ENCODE data around the gene ANAPC16.
A peak's percentile ranks its signal among the peaks of the same experiment; 100 is the strongest.
"Not testable (repeated sequence)": the region's sequence is repeated elsewhere in the genome, so short reads cannot be mapped to it uniquely, and the experiment has no call there.

ANAPC16 gene

GRCh38 chr10:72244573-72245038, 28.8 kb downstream of the ANAPC16 start:
- DNase-seq (ENCODE audit: low read depth), result peak; percentile 35

DNA sequence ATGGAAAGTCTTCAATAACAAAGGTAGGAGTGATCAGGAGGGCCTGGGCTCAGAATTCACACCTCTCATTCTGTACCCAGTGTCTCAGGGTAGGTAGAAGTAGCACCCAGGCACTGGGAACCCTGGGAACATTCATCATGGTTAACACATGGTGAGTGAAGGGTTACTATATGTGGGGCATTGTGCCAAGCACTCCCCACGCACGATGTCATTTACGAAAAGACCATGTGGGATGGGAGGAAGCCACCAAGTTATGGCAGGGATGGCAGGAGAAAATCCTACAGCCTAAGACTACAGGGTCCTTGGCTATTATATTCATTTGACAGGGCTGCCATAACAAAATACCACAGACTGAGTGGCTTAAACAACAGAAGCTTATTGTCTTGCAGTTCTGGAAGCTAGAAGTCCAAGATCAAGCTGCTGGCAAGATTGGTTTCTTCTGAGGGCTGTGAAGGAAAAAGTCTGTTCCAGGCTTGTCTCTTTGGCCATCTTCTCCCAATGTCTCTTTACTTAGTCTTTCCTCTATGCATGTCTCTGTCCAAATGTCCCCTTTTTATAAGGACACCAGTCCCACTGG, 30.2 kb downstream of the ANAPC16 start:
- DNase-seq (ENCODE audit: low read depth), result no peak

DNA sequence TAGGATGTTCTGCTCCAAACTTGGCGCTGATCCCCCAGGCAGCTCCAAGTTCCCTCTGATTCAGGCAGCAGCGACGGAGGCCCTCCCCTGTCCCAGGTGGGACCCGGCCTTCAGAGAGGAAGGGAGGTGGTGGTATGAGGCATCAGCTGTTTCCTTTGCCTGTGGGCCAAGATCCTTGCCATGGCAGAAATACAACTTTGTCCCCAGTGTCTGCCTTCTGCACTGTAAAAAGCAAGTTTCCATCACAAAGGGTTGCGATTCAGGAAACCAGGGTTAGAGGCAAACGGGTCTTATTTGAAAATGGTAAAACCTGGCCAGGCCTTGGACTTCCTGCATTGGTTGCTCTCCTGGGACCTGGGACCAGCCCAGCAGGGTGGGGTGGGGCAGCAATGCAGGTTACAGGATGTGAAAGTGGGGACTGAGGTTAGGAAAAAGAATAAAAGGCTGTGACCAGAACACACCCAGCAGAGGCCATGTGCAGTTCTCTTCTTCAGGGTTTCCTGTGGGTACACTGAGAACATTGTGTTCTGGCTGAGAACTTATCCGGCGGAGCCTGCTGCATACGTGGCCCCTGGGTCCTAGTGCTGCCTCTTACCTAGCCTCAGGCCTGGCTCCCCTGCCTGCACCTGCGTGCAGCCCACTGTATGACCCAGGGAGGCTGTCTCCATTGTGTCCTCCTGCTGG, 32.8 kb downstream of the ANAPC16 start:
- DNase-seq (ENCODE audit: low read depth), result no peak

DNA sequence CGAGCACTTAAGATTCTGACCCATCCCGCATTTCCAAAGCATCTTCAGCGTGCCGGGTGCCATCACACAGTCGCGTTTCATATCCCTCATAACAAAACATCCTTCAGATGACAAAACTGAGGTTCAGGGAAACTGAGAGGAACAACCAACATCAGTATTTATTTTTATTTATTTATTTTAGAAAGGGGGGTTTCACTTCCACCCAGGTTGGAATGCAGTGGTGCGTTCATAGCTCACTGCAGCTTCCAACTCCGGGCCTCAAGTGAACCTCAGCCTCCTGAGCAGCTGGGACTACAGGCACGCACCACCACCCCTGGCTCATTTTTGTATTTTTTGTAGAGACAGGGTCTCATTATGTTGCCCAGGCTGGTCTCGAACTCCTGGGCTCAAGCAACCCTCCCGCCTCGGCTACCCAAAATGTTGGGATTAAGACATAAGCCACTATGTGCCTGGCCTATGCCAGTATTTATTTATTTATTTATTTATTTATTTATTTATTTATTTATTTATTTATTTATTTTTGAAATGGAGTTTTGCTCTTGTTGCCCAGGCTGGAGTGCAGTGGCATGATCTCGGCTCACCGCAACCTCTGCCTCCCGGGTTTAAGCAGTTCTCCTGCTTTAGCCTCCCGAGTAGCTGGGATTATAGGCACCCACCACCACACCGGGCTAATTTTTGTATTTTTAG, 33.5 kb downstream of the ANAPC16 start:
- DNase-seq (ENCODE audit: low read depth), result not testable (repeated sequence)

DNA sequence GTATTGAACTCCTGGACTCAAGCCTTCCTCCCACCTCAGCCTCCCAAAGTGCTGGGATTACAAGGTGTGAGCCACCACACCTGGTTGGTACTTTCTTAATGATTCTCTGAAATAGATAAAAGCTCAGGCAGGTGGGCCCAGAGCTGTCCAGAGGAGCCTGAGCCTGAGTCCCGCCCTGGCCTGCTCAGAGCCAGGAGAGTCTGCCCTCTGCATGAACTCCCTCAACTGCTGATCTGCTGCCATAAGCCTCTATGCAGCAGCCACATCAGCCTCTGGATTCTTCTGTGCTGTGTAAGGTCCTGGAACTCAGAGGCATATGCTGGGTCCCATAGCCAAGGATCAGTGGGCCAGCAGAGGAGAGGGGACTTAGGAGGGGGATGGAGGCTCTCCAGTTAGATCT, 34.9 kb downstream of the ANAPC16 start:
- peak; percentile 86 for DNase-seq (ENCODE audit: low read depth)

- no peak for DNase-seq (ENCODE audit: low read depth)
Observed at GRCh38 chr10:72251635-72252034, 35.8 kb downstream of the ANAPC16 start.

GRCh38 chr10:72252972-72253371, 37.2 kb downstream of the ANAPC16 start:
- peak; percentile 12 for DNase-seq (ENCODE audit: low read depth)

GRCh38 chr10:72253578-72253977, 37.8 kb downstream of the ANAPC16 start:
- DNase-seq (ENCODE audit: low read depth), result no peak

DNA sequence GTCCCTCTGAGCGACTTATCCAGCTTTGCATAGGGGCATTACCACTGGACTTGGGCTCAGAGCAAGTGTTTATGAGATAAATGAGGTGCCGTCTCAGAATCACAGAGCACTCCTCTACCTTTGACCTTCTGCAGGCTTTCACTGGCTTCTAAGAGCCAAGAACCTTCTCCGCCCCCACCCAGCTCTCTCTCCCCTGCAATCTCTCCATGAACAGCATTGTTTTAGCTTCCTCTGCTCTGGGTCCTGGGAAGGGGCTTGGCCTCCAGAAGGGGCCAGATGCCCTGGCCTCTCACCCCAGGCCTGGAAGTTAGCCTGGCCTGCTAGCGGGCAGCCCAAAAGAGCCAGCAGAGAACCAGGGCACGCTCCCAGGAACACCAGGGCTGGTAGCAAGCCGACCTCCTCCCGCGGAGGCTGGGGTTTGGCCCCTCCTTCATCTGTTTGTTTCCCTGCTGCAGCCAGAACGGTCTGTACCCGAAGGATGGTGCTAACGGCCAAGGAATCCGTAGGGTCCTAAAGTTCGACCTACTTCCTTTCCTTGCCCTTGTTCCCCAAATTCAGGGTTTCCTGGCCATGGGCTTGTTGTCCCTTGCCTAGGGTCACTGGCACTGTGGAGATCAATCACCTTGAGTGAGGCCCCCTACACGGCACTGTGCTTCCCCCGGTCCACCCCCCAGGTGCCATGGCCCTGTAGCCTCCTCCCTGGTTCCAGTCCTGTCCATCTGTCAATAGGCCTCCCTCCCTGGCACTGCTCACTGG, 39.2 kb downstream of the ANAPC16 start:
- DNase-seq (ENCODE audit: low read depth), result peak; percentile 77

- DNase-seq (ENCODE audit: low read depth), result no peak
Observed at GRCh38 chr10:72255977-72256729, 40.3 kb downstream of the ANAPC16 start.

DNA sequence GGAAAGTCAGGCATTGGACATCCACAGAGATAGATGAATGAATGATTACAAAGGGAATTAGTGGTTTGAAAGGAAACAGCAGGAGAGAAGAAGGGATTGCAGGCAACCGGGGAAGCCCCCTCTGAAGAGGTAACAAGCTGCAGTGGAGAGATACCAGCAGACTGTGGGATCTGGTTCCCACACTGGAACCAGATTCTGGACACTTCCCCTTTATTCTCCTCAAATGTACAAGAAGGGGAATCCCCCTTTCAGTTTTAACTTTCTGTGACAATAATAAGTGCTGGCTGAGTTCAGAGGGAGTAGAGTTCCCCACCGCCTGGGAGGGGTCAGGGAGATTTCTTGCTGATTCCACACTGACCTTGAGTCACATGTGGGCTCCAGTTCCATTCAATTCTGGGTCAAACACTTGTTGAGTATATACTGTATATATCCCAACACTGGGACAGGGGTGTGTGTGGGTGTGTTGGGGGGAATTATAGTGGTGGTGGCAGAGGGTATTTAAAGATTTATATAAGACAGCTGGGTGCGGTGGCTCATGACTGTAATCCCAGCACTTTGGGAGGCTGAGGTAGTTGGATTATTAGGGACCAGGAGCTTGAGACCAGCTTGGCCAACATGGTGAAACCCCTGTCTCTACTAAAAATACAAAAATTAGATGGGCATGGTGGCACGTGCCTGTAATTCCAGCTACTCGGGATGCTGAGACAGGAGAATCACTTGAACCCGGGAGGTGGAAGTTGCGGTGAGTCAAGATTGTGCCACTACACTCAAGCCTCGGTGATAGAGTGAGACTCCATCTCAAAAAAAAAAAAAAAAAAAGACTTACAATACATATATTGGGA, 41.5 kb downstream of the ANAPC16 start:
- peak; percentile 8 for DNase-seq (ENCODE audit: low read depth)

- no peak for DNase-seq (ENCODE audit: low read depth)
Observed at GRCh38 chr10:72258617-72259016, 42.8 kb downstream of the ANAPC16 start.

GRCh38 chr10:72259491-72260238, 43.9 kb downstream of the ANAPC16 start:
- DNase-seq (ENCODE audit: low read depth), result peak; percentile 95

GRCh38 chr10:72260239-72260975, 44.6 kb downstream of the ANAPC16 start:
- peak; percentile 96 for DNase-seq (ENCODE audit: low read depth)

DNA sequence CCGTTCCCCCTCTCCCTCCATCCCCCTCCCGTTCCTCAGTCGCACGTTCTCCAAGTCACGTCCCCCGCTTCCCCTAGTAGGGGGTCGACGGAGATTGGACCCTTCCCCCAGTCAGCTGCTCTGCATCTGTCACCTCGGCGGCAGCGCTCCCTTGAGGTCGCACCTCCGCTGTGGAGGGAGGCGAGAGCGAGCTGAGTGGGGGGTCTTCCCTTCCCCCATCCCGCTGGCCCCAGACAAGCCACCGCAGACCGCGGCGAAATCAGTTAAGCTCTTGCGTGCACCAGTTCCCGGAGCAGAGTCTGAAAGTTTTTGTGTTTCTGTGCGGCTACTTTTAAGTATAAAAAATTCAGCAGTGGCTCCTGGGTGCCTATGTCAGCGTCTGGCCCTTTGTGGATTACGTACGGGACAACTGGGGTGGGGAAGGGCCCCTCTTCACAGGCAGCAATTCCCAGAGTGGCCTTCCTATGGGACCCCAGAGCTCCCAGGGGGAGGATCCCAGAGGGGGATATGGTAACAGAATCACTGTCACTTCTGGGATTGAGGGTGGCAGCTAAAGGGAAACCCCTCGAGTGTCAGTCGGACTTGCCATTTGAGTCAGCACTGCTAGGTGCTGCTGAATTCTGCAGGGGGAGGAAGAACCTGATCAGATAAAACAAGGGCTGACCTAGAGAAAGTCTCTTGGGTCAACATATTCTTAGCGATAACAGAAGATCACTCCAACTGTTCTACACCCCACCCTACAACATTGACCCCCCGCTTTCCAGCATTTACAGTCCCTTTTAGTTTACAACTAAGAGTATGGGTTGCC, 45.4 kb downstream of the ANAPC16 start:
- DNase-seq (ENCODE audit: low read depth), result no peak

GRCh38 chr10:72261784-72262404, 46.1 kb downstream of the ANAPC16 start:
- no peak for DNase-seq (ENCODE audit: low read depth)

DNA sequence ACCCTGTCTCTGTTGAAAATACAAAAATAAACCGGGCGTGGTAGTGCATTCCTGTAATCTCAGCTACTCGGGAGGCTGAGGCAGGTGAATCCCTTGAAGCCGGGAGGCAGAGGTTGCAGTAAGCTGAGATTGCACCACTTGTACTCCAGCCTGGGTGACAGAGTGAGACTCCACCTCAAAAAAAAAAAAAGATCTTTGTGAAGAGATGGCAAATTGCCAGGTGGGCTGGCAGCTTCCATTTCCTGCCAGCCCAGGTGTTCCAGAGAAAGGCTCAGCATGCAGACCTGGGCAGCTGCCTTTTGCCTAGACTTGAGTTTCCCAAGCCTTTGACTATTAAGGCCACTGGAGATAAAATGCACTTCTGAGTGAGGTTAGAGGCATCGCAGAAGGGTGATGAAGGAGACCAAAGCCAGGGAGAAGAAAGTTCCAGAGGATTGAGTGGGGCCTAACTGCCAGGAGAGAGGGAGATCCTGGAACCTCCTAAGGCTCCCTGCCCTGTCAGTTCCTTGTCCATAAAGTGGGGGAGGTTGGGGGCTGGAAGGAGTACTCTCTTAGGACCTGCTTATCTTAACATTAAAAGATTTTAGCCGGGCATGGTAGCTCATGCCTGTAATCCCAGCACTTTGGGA, 47.9 kb downstream of the ANAPC16 start:
- no peak for DNase-seq (ENCODE audit: low read depth)

DNA sequence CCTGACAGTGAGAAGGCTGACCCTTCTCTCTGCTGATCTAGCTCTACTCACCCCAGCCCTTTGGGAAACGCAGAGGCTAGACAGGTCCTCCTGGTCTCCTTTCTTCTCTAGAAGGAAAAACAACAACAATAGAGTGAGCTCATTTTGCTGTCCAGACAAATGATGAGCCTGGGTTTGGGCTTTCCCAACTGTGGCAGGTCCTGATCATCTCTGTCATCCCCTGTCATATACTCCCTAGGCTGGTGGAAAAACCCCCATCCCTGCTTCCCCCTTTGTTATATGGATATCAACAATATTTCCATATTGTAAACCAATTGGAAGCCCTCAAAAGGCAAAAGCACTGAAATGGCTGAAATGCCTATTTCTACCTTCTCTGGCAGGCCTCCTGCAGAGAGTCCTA, 48.7 kb downstream of the ANAPC16 start:
- DNase-seq (ENCODE audit: low read depth), result no peak

All from EH (cell line).